NCI-H146 treated with DMSO at 0.1 percent for 48 hours (cell line): ENCODE data around the gene GLCCI1.
A peak's percentile ranks its signal among the peaks of the same experiment; 100 is the strongest.
"Not testable (repeated sequence)": the region's sequence is repeated elsewhere in the genome, so short reads cannot be mapped to it uniquely, and the experiment has no call there.

Experiments used
- DNase-seq: peaks from one replicate; lab custom pipeline; 2025; ENCODE audit not compliant: unreplicated experiment; lab: John Stamatoyannopoulos, UW

The GLCCI1 gene

GRCh38 chr7:7989133-7989532 is 20.5 kb downstream of the GLCCI1 start:
- no peak for DNase-seq

DNA sequence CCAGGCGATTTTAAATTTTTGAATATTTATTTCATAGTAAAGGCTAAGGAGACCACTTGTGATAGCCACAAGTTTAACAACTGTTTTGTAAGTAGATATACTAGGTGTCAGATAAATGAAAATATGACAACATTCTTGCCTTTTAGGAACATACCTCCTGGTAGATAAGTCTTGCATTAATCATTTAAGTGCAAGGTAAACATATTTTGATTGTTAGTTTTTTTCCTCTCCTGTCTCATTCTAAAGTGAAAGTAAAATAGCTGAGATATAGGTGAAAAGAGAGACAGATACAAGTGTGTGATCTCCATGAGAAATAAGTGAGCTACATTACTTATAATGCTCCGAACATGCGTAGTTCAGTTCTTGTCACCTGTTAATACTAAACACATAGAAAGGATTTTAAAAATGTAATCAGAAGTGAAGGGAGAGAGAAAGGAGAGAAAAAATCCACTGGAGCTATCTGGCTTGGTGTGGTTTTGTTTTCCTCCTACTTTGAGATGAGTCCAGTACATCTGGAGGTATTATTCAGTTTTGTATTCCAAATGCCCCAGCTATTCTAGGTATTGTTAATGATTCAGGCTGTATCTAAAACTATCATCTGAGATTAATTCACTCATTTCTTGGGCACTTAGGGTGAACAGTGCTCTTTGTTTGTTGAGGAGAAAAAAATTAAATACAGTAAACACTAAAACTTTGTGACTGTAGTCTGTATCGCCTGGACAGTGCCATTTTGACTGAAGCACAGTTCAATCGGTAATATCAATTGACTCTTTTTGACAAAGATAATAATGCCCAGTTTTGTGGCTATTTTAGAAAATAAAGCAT is 21.2 kb downstream of the GLCCI1 start:
- DNase-seq = no peak

- DNase-seq = no peak
These were observed 21.8 kb downstream of the GLCCI1 start for GRCh38 chr7:7990441-7990761.

DNA sequence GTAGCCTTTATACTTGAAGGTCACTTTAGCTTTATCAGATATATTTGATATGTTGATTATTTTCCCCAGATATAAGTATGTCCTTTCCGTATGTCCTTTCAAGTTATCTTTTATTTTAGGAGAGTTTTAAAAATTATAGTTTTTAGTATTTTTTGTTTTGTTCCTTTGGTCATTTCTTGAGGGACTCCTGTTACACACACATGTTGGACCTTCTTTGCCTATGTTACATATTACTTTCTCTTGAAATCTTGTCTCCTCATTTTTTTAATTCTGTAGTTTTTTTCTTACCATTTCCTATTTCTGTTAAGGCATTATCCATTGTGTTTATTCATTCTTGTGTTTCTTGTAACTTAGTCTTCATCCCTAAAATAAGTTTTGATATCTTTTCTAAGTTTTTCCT is 23.9 kb downstream of the GLCCI1 start:
- no peak for DNase-seq

GRCh38 chr7:7995348-7995747 is 26.8 kb downstream of the GLCCI1 start:
- DNase-seq = not testable (repeated sequence)

DNA sequence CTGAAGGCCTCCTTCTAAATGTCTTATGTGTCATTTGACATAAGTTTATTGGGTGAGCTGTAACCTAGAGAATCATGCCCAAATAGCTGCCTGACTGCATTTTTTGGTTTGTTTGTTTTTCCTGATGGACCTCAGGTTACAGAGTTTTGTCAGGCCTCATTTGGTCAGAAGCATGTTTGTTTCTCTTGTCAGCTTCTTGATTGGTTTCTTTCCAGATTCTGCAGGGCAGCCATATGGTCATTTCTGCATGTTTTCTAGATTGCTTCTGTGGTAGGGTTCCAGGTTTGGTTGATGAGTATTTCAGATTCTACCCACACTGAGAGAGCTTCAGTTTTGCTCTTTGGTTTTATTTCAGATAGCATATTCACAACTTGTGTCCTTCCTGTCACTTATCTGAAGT is 28.0 kb downstream of the GLCCI1 start:
- no peak for DNase-seq

DNA sequence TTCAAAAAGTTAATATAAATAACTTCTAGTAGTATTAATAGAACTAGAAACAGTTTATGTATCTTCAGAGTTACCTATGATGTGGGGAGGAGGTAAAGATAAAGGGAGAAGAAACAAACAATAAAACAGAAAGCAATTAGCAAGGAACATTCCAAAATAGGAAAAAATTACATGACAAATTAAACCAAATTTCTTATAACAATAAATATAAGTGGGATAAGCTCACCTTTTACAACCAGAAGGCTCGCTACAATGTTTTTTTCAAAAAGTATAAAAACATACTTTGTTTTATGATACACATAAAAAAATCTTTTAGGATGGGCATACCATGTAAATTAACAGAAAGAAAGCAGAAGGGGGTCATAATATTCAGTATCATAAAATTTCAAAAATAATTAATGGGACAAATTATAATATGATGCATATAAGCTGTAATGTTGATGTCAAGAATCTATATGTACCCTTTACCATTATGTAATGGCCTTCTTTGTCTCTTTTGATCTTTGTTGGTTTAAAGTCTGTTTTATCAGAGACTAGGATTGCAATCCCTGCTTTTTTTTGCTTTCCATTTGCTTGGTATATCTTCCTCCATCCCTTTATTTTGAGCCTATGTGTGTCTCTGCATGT is 31.8 kb downstream of the GLCCI1 start:
- no peak for DNase-seq

- no peak for DNase-seq
These were observed 34.5 kb downstream of the GLCCI1 start for GRCh38 chr7:8003077-8003476.

DNA sequence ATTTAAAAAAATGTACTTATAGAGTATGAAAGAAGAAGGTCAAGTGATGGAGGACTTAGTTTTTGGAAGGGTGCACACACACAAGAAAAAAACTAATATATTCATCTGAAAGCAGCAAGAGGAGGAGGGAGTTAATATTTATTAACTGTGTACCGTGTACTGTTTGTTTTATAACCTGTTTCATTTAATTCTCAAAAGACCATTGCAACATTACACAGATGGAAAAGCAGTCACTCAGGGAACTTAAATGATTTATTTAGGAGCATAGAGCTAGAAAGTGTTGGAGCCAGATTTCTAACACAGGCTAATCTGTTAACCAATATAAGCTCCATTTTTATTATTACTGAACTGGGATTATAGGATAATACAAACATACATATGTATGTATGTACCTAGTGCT is 36.7 kb downstream of the GLCCI1 start:
- no peak for DNase-seq

GRCh38 chr7:8014399-8014798 is 45.8 kb downstream of the GLCCI1 start:
- DNase-seq = no peak

DNA sequence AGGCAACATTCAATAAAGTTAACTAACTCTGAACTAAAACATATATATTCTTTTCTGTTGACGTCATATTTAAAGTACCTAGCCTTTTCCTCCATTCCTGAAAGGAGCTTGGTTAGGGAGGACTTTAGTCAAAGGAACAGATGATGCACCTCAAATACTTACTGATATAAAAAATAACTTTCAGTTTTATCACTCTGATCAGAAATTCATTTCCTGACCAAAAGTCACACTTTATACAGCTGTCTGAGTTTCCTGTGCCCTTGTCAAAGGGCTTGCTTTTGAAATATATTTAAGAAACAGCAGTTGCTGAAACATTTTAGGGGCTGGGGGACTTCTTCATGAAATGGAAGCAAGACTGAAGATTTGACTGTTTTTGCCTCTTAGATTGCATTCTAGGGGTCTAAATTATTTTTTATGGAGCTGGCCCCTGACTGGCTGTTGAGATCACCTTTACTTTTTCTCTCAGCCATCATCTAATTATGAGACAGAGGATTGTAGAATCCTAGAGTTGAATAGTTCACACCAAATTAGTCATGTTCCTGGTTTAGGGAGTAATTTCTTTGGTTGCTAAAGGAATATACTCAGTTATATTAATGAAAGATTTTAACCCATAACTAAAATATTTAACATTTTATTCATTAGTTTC is 46.6 kb downstream of the GLCCI1 start:
- no peak for DNase-seq

DNA sequence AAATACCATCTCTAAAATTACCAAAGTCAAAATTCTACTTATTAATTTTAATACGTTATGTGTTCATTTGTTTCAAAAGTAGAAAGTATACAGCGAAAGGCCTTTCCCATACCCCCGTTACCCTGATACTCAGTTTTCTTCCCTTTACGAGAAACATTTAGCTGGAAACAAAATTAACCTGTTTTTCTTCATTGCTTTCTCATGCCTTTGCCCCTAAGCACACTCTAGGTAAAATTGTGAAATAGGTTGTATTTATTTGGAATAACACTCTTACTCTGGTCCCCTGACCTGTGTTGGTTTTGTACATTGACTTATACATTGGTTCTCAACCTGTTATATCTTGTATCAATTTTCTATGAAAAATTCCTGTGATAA is 47.1 kb downstream of the GLCCI1 start:
- DNase-seq = no peak

DNA sequence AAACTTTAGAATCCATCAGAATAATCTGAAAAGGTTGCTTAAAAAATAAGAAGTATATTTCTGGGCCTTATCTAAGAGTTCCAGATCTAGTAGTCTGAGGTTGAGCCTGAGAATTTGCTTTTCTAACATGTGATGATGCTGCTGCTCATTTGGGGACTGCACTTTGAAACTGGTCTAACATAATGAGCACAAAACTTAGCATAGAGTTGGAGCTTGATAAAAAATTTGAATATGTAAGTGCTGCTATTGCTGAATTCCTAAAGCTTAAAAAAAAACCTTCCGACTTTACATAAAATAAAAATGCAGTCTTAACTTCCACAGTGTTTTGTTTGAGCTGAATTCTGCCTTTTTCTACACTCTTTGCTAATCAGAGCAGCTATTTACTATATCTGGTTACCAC is 48.8 kb downstream of the GLCCI1 start:
- DNase-seq = no peak

GRCh38 chr7:8018961-8019360 is 50.4 kb downstream of the GLCCI1 start:
- DNase-seq = no peak

DNA sequence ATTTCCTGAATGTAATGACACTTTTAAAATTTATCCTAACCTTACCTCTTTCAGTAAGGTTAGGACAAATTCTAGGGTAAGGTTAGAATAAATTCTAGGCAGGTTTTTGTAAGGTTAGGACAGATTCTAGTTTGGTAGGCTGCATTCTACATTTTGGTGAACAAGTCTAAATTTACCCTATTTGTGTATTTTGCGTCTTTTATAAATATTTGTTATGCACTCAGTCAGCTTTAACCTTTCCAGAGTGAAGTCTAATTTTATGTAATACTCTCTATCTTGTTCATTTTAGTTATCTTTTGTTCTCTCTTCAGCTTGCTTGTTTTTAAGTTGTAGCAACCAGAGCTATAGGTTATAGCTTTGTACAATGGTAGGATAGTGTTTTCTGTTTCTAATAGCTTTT is 54.0 kb downstream of the GLCCI1 start:
- DNase-seq = no peak

GRCh38 chr7:8035192-8035591 is 66.6 kb downstream of the GLCCI1 start:
- DNase-seq = no peak

GRCh38 chr7:8035647-8036518 is 67.3 kb downstream of the GLCCI1 start:
- DNase-seq = peak; percentile 8

DNA sequence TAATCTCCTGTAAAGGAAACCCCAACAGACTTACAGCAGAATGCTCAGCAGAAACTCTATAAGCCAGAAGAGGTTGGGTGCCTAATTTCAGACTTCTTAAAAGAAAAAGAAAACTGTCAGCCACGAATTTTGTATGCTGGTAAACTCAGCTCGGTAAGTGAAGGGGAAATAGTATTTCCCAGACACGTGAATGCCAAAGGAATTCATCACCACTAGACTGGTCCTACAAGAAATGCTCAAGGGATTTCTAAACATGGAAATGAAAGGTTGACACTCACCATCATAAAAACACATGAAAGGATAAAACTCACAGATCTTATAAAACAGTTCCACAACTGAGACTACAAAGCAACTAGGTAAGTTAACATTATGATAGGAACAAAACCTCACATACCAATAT is 68.6 kb downstream of the GLCCI1 start:
- DNase-seq = no peak

DNA sequence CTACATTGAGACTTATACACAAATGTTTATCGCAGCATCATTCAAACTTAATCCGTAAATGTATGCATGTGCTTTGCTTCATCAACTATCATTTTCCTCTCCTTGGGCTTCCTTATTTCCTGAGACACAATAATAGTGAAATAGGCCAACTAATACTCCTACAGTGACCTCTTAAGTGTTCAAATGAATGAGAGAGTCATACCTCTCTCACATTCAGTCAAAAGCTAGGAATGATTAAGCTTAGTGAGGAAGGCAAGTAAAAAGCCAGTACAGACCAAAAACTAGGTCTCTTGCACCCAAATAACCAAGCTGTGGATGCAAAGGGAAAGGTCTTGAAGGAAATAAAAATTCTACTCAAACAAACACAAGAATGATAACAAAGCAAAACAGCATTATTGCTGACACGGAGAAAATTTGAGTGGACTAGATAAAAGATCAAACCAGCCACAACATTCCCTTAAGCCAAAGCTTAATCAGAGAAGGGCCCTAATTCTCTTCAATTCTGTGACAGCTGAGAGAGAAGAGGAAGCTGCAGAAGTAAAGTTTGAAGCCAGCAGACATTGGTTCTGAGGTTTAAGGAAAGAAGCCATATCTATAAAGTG is 72.3 kb downstream of the GLCCI1 start:
- no peak for DNase-seq

DNA sequence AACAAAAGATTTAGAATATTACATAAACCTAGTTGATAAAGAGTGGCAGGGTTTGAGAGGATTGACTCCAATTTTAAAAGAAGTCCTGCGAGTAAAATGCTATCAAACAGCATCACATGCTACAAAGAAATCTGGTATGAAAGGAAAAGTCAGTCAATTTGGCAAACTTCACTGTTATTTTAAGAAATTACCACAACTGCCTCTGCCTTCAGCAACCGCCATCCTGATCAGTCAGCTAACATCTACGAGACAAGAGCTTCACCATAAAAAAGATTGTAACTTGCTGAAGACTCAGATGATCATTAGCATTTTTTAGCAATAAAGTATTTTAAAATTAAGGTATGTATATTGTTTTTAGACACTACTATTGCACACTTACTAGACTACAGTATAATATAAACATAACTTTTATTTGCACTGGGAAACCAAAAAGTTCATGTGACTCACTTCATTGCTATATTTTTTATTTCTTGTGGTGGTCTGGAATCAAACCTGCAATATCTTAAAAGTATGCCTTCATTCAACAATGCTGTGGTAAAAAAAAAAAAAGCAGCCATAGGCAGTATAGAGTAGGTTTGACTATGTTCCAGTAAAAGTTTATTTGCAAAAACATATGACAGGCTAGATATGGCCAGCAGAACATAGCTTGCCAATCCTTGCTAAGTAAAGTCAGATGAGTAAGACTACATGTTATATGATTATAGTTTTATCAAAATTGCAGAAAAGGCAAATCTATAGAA is 74.4 kb downstream of the GLCCI1 start:
- DNase-seq = no peak
